ENCODE data around the gene JAZF1.
A peak's percentile ranks its signal among the peaks of the same experiment; 100 is the strongest.

JAZF1 gene

GRCh38 chr7:28048694-28049093 is 131.9 kb downstream of the JAZF1 start:
- no peak for DNase-seq (ENCODE audit: low read depth)
- H3K4me3 ChIP-seq (ENCODE audit: low read length), result no peak overlapping the region
- no peak for TF ChIP-seq CTCF (conservative IDR thresholded peaks at IDR 0.05; ENCODE audit: low read length)

GRCh38 chr7:28046035-28046434 is 134.6 kb downstream of the JAZF1 start:
- no peak for TF ChIP-seq CTCF (conservative IDR thresholded peaks at IDR 0.05; ENCODE audit: low read length)
- no peak for DNase-seq (ENCODE audit: low read depth)
- H3K4me3 ChIP-seq (ENCODE audit: low read length), result no peak overlapping the region

GRCh38 chr7:28045592-28045991 is 135.0 kb downstream of the JAZF1 start:
- no peak for DNase-seq (ENCODE audit: low read depth)
- H3K4me3 ChIP-seq (ENCODE audit: low read length), result no peak overlapping the region
- no peak for TF ChIP-seq CTCF (conservative IDR thresholded peaks at IDR 0.05; ENCODE audit: low read length)

GRCh38 chr7:28044825-28045224 is 135.8 kb downstream of the JAZF1 start:
- no peak overlapping the region for H3K4me3 ChIP-seq (ENCODE audit: low read length)
- TF ChIP-seq CTCF (conservative IDR thresholded peaks at IDR 0.05; ENCODE audit: low read length), result no peak
- DNase-seq (ENCODE audit: low read depth), result no peak

GRCh38 chr7:28042721-28043120 is 137.9 kb downstream of the JAZF1 start:
- no peak overlapping the region for H3K4me3 ChIP-seq (ENCODE audit: low read length)
- TF ChIP-seq CTCF (conservative IDR thresholded peaks at IDR 0.05; ENCODE audit: low read length), result no peak
- no peak for DNase-seq (ENCODE audit: low read depth)

GRCh38 chr7:28041508-28042314 is 138.9 kb downstream of the JAZF1 start:
- no peak overlapping the region for H3K4me3 ChIP-seq (ENCODE audit: low read length)
- peak; percentile 99 for DNase-seq (ENCODE audit: low read depth)
- TF ChIP-seq CTCF (conservative IDR thresholded peaks at IDR 0.05; ENCODE audit: low read length), result 0 out of 2 replicates have a peak, but pooled peaks have one; percentile 16

GRCh38 chr7:28038175-28038797 is 142.3 kb downstream of the JAZF1 start:
- no peak overlapping the region for H3K4me3 ChIP-seq (ENCODE audit: low read length)
- TF ChIP-seq CTCF (conservative IDR thresholded peaks at IDR 0.05; ENCODE audit: low read length), result no peak
- peak; percentile 52 for DNase-seq (ENCODE audit: low read depth)
